Measurements from ENCODE around the gene LMBRD1. TPM values are rescaled to one million over a fixed set of nuclear protein-coding genes. Genes with fewer than 3 reads are reported as not detected.

The LMBRD1 gene
- total and polyA plus RNA-seq, 2 experiments from 2014 or later = 36.7 to 42.0 TPM

DNA sequence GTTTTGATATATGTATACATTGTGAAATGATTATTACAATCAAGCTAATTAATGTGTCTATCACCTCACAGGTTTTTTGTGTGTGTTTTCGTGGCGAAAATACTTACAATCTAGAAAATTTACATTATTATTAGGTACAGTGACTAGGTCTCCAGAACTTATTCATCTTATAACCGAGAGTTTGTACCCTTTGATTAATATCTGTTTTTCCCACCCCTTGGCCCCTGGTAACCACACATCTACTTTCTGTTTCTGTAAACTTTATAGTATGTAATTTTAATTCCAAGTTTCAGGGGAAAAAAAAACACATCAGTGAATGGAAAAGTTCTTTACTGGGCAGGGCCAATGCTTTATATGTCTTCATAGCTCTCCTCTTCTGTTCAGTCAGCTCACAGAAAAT is 131.4 kb downstream of the LMBRD1 start:
- no peak for DNase-seq
- Histone ChIP-seq H3K4me2 (ENCODE audit: unreplicated experiment) (no peak overlapping the region), H3K36me3 (ENCODE audit: low read depth) (no peaks in the 10 kb centered on the region), H3K27me3 (replicated peaks; ENCODE audit: insufficient read depth) (peaks cover 4% of the 10 kb centered on the region; the same call in 1 of the 2 replicates), H3K9me3 (ENCODE audit: low read depth) (no peaks in the 10 kb centered on the region), H3K9ac (no peak overlapping the region), H3K79me2 (ENCODE audit: insufficient read depth) (no peaks in the 10 kb centered on the region), H3K9me2 (ENCODE audit: insufficient read depth) (no peaks in the 10 kb centered on the region), H4K20me1 (ENCODE audit: insufficient read depth) (no peaks in the 10 kb centered on the region), H3K4me3 (no peak overlapping the region), H3F3A (ENCODE audit: insufficient read depth) (no peaks in the 10 kb centered on the region), H2AFZ (no peak overlapping the region), H3K4me1 (ENCODE audit: insufficient read depth) (no peaks in the 10 kb centered on the region), H3K27ac (no peak overlapping the region)
- in situ Hi-C loops (cut with MboI) = no loop called here
- WGBS, 2 experiments (ENCODE audit: low coverage in 1 of 2, low lambda C conversion rate in 2 of 2, missing lambda C conversion rate in 2 of 2) = 51 to 52% methylated on average over 3 of the region's 3 CpGs
- no peak for TF ChIP-seq EZH2 (IDR thresholded peaks at IDR 0.05; ENCODE audit: insufficient read depth, poor library complexity, severe bottlenecking)
- no peak for TF ChIP-seq EZH2phosphoT487 (IDR thresholded peaks at IDR 0.05; ENCODE audit: insufficient read depth, low read depth)

DNA sequence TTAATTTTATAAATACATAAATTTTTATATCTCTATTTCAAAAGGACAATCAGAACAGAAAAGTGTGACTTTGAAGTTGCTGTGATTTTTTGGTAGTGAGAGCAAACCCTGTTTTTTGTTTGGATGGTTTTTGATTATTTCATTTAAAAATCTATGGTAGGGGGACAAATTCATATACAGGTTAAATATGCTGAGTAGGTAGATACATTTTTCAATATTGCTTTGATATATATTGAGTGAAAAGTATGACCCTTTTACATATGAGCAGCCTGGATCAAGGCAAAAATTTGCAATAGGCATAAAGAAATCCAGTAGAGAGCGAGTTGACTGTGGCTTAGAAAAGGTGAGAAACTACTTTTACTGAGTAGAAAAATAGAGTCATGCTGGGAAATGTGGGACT is 132.3 kb downstream of the LMBRD1 start:
- Histone ChIP-seq H3K79me2 (ENCODE audit: insufficient read depth) (no peaks in the 10 kb centered on the region), H2AFZ (no peak overlapping the region), H3F3A (ENCODE audit: insufficient read depth) (no peaks in the 10 kb centered on the region), H3K4me2 (ENCODE audit: unreplicated experiment) (no peak overlapping the region), H3K36me3 (ENCODE audit: low read depth) (no peaks in the 10 kb centered on the region), H3K9me3 (ENCODE audit: low read depth) (no peaks in the 10 kb centered on the region), H3K9me2 (ENCODE audit: insufficient read depth) (no peaks in the 10 kb centered on the region), H3K9ac (no peak overlapping the region), H3K27ac (no peak overlapping the region), H3K4me1 (ENCODE audit: insufficient read depth) (no peaks in the 10 kb centered on the region), H4K20me1 (ENCODE audit: insufficient read depth) (no peaks in the 10 kb centered on the region), H3K4me3 (no peak overlapping the region), H3K27me3 (replicated peaks; ENCODE audit: insufficient read depth) (peaks cover 4% of the 10 kb centered on the region; the same call in 1 of the 2 replicates)
- 33 to 47% methylated on average over 1 of the region's 1 CpG for WGBS, 2 experiments (ENCODE audit: low coverage in 1 of 2, low lambda C conversion rate in 2 of 2, missing lambda C conversion rate in 2 of 2)
- in situ Hi-C loops (cut with MboI) = no loop called here
- no peak for TF ChIP-seq EZH2 (IDR thresholded peaks at IDR 0.05; ENCODE audit: insufficient read depth, poor library complexity, severe bottlenecking)
- TF ChIP-seq EZH2phosphoT487 (IDR thresholded peaks at IDR 0.05; ENCODE audit: insufficient read depth, low read depth) = no peak
- no peak for DNase-seq

DNA sequence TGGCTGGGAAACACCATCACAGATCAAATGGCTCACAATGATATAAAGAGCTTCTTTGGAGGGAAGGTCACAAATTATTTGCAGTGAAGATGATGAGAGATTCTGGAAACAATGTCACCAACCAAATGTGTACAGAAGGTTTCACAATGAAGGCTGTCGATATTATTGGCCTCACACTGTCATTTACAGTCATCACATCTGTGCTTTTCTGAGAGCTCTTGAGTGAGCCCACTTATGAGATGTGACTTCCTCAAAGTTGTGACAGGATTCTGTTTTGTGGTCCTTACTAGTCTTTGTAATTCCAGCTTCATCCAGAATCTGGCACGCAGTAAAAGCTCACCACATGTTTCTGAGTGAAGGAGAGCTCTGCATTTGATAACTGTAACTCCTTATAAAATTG is 133.6 kb downstream of the LMBRD1 start:
- Histone ChIP-seq H3K9me2 (ENCODE audit: insufficient read depth) (no peaks in the 10 kb centered on the region), H3K9me3 (ENCODE audit: low read depth) (no peaks in the 10 kb centered on the region), H2AFZ (no peak overlapping the region), H3K36me3 (ENCODE audit: low read depth) (no peaks in the 10 kb centered on the region), H3F3A (ENCODE audit: insufficient read depth) (no peaks in the 10 kb centered on the region), H3K9ac (no peak overlapping the region), H3K4me3 (no peak overlapping the region), H3K4me1 (ENCODE audit: insufficient read depth) (no peaks in the 10 kb centered on the region), H3K27ac (no peak overlapping the region), H4K20me1 (ENCODE audit: insufficient read depth) (no peaks in the 10 kb centered on the region), H3K79me2 (ENCODE audit: insufficient read depth) (no peaks in the 10 kb centered on the region), H3K27me3 (replicated peaks; ENCODE audit: insufficient read depth) (peaks cover 4% of the 10 kb centered on the region; the same call in 1 of the 2 replicates), H3K4me2 (ENCODE audit: unreplicated experiment) (no peak overlapping the region)
- no peak for DNase-seq
- in situ Hi-C loops (cut with MboI) = no loop called here
- 0% methylated on average over 2 of the region's 2 CpGs for WGBS, 2 experiments (ENCODE audit: low coverage in 1 of 2, low lambda C conversion rate in 2 of 2, missing lambda C conversion rate in 2 of 2)
- TF ChIP-seq EZH2phosphoT487 (IDR thresholded peaks at IDR 0.05; ENCODE audit: insufficient read depth, low read depth) (no peak), EZH2 (IDR thresholded peaks at IDR 0.05; ENCODE audit: insufficient read depth, poor library complexity, severe bottlenecking) (no peak)

DNA sequence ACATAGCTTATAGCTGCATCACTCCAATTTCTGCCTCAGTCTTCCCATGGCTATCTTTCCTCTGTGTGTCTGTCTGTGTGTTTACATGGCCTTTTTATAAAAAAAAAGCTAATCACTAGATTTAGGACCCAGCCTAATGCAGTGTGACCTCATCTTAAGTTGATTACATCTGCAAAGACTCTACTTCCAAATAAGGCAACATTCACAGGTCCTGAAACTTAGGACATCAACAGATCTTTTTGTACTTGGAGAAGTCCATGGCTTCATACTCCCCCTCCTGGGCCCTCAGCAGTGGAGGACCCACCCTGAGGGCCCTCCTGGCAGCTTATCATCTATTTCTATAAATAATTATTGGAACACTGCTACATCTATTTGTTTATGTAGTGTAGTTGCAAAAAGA is 146.1 kb downstream of the LMBRD1 start:
- Histone ChIP-seq H3K4me1 (ENCODE audit: insufficient read depth) (no peaks in the 10 kb centered on the region), H3F3A (ENCODE audit: insufficient read depth) (no peaks in the 10 kb centered on the region), H2AFZ (no peak overlapping the region), H3K9ac (no peak overlapping the region), H3K4me2 (ENCODE audit: unreplicated experiment) (no peak overlapping the region), H3K27me3 (replicated peaks; ENCODE audit: insufficient read depth) (no peaks in the 10 kb centered on the region), H4K20me1 (ENCODE audit: insufficient read depth) (no peaks in the 10 kb centered on the region), H3K9me3 (ENCODE audit: low read depth) (no peaks in the 10 kb centered on the region), H3K79me2 (ENCODE audit: insufficient read depth) (no peaks in the 10 kb centered on the region), H3K9me2 (ENCODE audit: insufficient read depth) (no peaks in the 10 kb centered on the region), H3K4me3 (no peak overlapping the region), H3K27ac (no peak overlapping the region), H3K36me3 (ENCODE audit: low read depth) (no peaks in the 10 kb centered on the region)
- in situ Hi-C loops (cut with MboI) = no loop called here
- TF ChIP-seq EZH2 (IDR thresholded peaks at IDR 0.05; ENCODE audit: insufficient read depth, poor library complexity, severe bottlenecking) (no peak), EZH2phosphoT487 (IDR thresholded peaks at IDR 0.05; ENCODE audit: insufficient read depth, low read depth) (no peak)
- no peak for DNase-seq

DNA sequence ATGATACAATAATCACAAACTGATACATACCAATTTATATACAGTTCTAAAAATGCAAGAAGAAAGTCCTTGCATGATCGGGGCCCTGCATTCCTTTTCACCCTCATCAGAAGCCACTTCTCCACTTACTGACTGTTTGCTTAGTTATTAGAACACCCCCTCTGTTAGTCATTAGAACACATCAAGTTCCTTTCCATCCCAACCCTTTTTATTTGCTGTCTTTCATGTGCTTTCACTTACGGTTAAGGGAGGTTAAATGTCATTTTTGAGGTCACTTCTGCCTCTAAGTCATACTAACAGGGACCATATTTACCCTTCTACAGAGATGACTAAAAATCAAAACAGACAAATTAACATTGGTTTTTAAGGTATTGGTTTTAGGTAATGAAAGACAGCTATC is 149.1 kb downstream of the LMBRD1 start:
- DNase-seq = no peak
- WGBS, 2 experiments (ENCODE audit: low coverage in 1 of 2, low lambda C conversion rate in 2 of 2, missing lambda C conversion rate in 2 of 2) = 0 to 3% methylated on average over 2 of the region's 2 CpGs
- H3K4me3 ChIP-seq = no peak overlapping the region
- H2AFZ ChIP-seq = no peak overlapping the region
- H3K9ac ChIP-seq = no peak overlapping the region
- no peak overlapping the region for H3K4me2 ChIP-seq (ENCODE audit: unreplicated experiment)
- no peaks in the 10 kb centered on the region for H3K9me3 ChIP-seq (ENCODE audit: low read depth)
- H3K9me2 ChIP-seq (ENCODE audit: insufficient read depth) = no peaks in the 10 kb centered on the region
- no peaks in the 10 kb centered on the region for H3K79me2 ChIP-seq (ENCODE audit: insufficient read depth)
- in situ Hi-C loops (cut with MboI) = no loop called here
- no peaks in the 10 kb centered on the region for H3F3A ChIP-seq (ENCODE audit: insufficient read depth)
- H3K27me3 ChIP-seq (replicated peaks; ENCODE audit: insufficient read depth) = no peaks in the 10 kb centered on the region
- H3K4me1 ChIP-seq (ENCODE audit: insufficient read depth) = no peaks in the 10 kb centered on the region
- no peaks in the 10 kb centered on the region for H4K20me1 ChIP-seq (ENCODE audit: insufficient read depth)
- H3K36me3 ChIP-seq (ENCODE audit: low read depth) = no peaks in the 10 kb centered on the region
- TF ChIP-seq EZH2 (IDR thresholded peaks at IDR 0.05; ENCODE audit: insufficient read depth, poor library complexity, severe bottlenecking) (no peak), EZH2phosphoT487 (IDR thresholded peaks at IDR 0.05; ENCODE audit: insufficient read depth, low read depth) (no peak)
- H3K27ac ChIP-seq = no peak overlapping the region
